ENCODE data around the gene VIPR1. TPM values are rescaled to one million over a fixed set of nuclear protein-coding genes. Genes with fewer than 3 reads are reported as not detected.

The VIPR1 gene
- total RNA-seq, 4 donors from 2014 or later = 3.0 to 6.6 (median 4.6) TPM

- Histone ChIP-seq H3K27me3 (peaks cover 0 to 4% (median 0%) of the 10 kb centered on the region in 4 donors), H3K9me3 (no peaks in the 10 kb centered on the region), H3K4me1 (peaks cover 10 to 15% (median 11%) of the 10 kb centered on the region in 4 donors), H3K27ac (replicated peaks in 1 of 4) (no peak overlapping the region), H3K4me3 (no peak overlapping the region), H3K36me3 (no peaks in the 10 kb centered on the region)
- TF ChIP-seq POLR2AphosphoS5 (IDR thresholded peaks at IDR 0.05) (no peak), POLR2A (IDR thresholded peaks at IDR 0.05; ENCODE audit: low read depth) (no peak), CTCF (IDR thresholded peaks at IDR 0.05) (peak; percentile 42 to 72 (median 52)), EP300 (IDR thresholded peaks at IDR 0.05) (no peak)
- DNase-seq (ENCODE audit: extremely low spot score) = no peak
- intact Hi-C loops (cut with DNase I) = loop anchor here (5.0 kb wide), 1 partner anchor 38 kb away; the partner anchor contains the start of gene VIPR1
- 78% methylated on average over 6 of the region's 14 CpGs for WGBS
These were observed 37.6 kb downstream of the VIPR1 start for GRCh38 chr3:42539871-42540714.

- no peak for DNase-seq (ENCODE audit: extremely low spot score)
- Histone ChIP-seq H3K36me3 (no peaks in the 10 kb centered on the region), H3K27ac (replicated peaks in 1 of 4) (no peak overlapping the region), H3K4me3 (no peak overlapping the region), H3K4me1 (peaks cover 10 to 22% (median 17%) of the 10 kb centered on the region in 4 donors), H3K9me3 (no peaks in the 10 kb centered on the region), H3K27me3 (peaks cover 0 to 4% (median 0%) of the 10 kb centered on the region in 4 donors)
- TF ChIP-seq EP300 (IDR thresholded peaks at IDR 0.05) (no peak), CTCF (IDR thresholded peaks at IDR 0.05) (no peak), POLR2A (IDR thresholded peaks at IDR 0.05; ENCODE audit: low read depth) (no peak), POLR2AphosphoS5 (IDR thresholded peaks at IDR 0.05) (no peak)
- intact Hi-C loops (cut with DNase I) = loop anchor here (5.0 kb wide), 1 partner anchor 39 kb away; the partner anchor contains the start of gene VIPR1
- WGBS = 66% methylated on average over 3 of the region's 3 CpGs
These were observed 38.6 kb downstream of the VIPR1 start for GRCh38 chr3:42541079-42541478.

- Histone ChIP-seq H3K9me3 (no peaks in the 10 kb centered on the region), H3K27ac (replicated peaks in 1 of 4) (peak overlapping the region; percentile 27 to 46 (median 36)), H3K4me3 (no peak overlapping the region), H3K36me3 (peaks cover 0 to 23% (median 10%) of the 10 kb centered on the region in 4 donors), H3K27me3 (peaks cover 0 to 4% (median 0%) of the 10 kb centered on the region in 4 donors), H3K4me1 (peaks cover 14 to 34% (median 29%) of the 10 kb centered on the region in 4 donors)
- no peak for TF ChIP-seq EP300 (IDR thresholded peaks at IDR 0.05)
- peak in 1 of 3 experiments; percentile 20 for TF ChIP-seq CTCF (IDR thresholded peaks at IDR 0.05)
- peak; percentile 18 to 25 for TF ChIP-seq POLR2AphosphoS5 (IDR thresholded peaks at IDR 0.05)
- TF ChIP-seq POLR2A (IDR thresholded peaks at IDR 0.05; ENCODE audit: low read depth) = no peak
- WGBS = 42% methylated on average over 6 of the region's 12 CpGs
- no peak for DNase-seq (ENCODE audit: extremely low spot score)
- intact Hi-C loops (cut with DNase I) = loop anchor here (5.0 kb wide), 2 partner anchors 42 to 312 kb away; partner anchors contain the start of gene VIPR1
These were observed 42.2 kb downstream of the VIPR1 start for GRCh38 chr3:42544492-42545283.

- TF ChIP-seq CTCF (IDR thresholded peaks at IDR 0.05) = no peak
- TF ChIP-seq POLR2A (IDR thresholded peaks at IDR 0.05; ENCODE audit: low read depth) = no peak
- TF ChIP-seq POLR2AphosphoS5 (IDR thresholded peaks at IDR 0.05) = no peak
- no peak for TF ChIP-seq EP300 (IDR thresholded peaks at IDR 0.05)
- H3K4me1 ChIP-seq = peaks cover 14 to 34% (median 29%) of the 10 kb centered on the region in 4 donors
- no peak overlapping the region for H3K4me3 ChIP-seq
- H3K27ac ChIP-seq (replicated peaks in 1 of 4) = peak overlapping the region in 3 of 4 donors; percentile 27 to 46 (median 38)
- WGBS = 90% methylated on average over 5 of the region's 5 CpGs
- intact Hi-C loops (cut with DNase I) = loop anchor here (5.0 kb wide), 1 partner anchor 313 kb away; no protein-coding TSS in a partner anchor
- peaks cover 0 to 4% (median 0%) of the 10 kb centered on the region in 4 donors for H3K27me3 ChIP-seq
- no peak for DNase-seq (ENCODE audit: extremely low spot score)
- no peaks in the 10 kb centered on the region for H3K9me3 ChIP-seq
- H3K36me3 ChIP-seq = peaks cover 0 to 30% (median 12%) of the 10 kb centered on the region in 4 donors
These were observed 42.9 kb downstream of the VIPR1 start for GRCh38 chr3:42545284-42545900.
